Naive B cell (primary cell): ENCODE data around the gene PHF13. TPM values are rescaled to one million over a fixed set of nuclear protein-coding genes. Genes with fewer than 3 reads are reported as not detected.
A peak's percentile ranks its signal among the peaks of the same experiment; 100 is the strongest.
"Not testable (repeated sequence)": the region's sequence is repeated elsewhere in the genome, so short reads cannot be mapped to it uniquely, and the experiment has no call there.

ENCODE experiments used
- ATAC-seq, 2 donors: fragments of 150-1000 bp; cut with Tn5 transposase; 2 replicates each; pipeline ENCODE4 v1.10.0; 2021; ENCODE audit warnings: low read depth in 2 of 2, mild to moderate bottlenecking in 2 of 2, moderate library complexity in 2 of 2
- DNase-seq: peaks from one replicate; pipeline ENCODE4 v3.0.0; 2022
- H3K27ac Mint-ChIP-seq, 6 donors: one replicate each; pipeline ENCODE4 v1.8.0; 2020 to 2022; ENCODE audit warnings: mild to moderate bottlenecking in 6 of 6, mixed read lengths in 6 of 6, moderate library complexity in 5 of 6, inconsistent platforms in 2 of 6
- H3K27me3 Mint-ChIP-seq, 3 donors: one replicate each; pipeline ENCODE4 v1.8.0; 2021 to 2022; ENCODE audit warnings: mixed read lengths in 3 of 3, mild to moderate bottlenecking in 1 of 3
- H3K36me3 Mint-ChIP-seq, 2 donors: one replicate each; pipeline ENCODE4 v1.8.0; 2020 to 2022; ENCODE audit warnings: mixed read lengths in 2 of 2, inconsistent platforms in 1 of 2, mild to moderate bottlenecking in 1 of 2
- H3K4me1 Mint-ChIP-seq, 3 donors: one replicate each; pipeline ENCODE4 v1.8.0; 2020 to 2022; ENCODE audit warnings: mixed read lengths in 3 of 3, inconsistent platforms in 1 of 3, mild to moderate bottlenecking in 1 of 3, moderate library complexity in 1 of 3
- H3K4me3 Mint-ChIP-seq, 8 donors: one replicate each; pipeline ENCODE4 v1.8.0; 2020 to 2022; ENCODE audit warnings: mild to moderate bottlenecking in 8 of 8, mixed read lengths in 8 of 8, moderate library complexity in 8 of 8, inconsistent platforms in 2 of 8
- H3K9me3 Mint-ChIP-seq, 7 donors: one replicate each; pipeline ENCODE4 v1.8.0; 2020 to 2022; ENCODE audit warnings: mixed read lengths in 7 of 7, mild to moderate bottlenecking in 5 of 7, inconsistent platforms in 2 of 7, moderate library complexity in 1 of 7
- polyA plus RNA-seq, 6 donors: library from polyadenylated mRNA; unstranded; fragments of 300-500 nt; fragmentation: Illumina TruSeq; gene quantifications; one replicate each; pipeline ENCODE4 v1.2.3, GENCODE V29; 2021; ENCODE audit warnings: low read depth in 6 of 6

The PHF13 gene
- polyA plus RNA-seq, 6 donors from 2014 or later: 2.7 to 6.0 (median 4.2) TPM

DNA sequence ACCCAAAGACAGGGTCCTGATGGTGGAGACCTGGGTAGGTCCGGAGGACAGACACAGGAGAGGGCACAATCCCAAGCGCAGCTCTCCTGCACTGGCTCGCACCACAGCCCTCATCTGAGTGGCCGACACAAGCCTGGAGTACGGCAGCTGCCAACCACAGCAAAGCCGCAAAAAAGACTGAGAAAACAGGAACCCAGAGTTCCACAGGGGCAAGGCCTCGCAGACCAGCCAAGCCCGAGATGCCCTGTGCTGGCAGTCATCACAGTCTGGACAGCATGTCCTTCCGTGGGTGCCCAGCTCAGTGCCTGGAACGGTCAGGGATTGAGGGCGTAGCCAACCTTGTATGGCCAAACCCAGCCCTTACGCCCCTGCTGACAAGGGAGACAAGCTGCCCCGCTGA is 22.3 kb upstream of the PHF13 start:
- ATAC-seq: peak; percentile 47 to 57
- Mint-ChIP-seq H3K4me3 (no peak overlapping the region), H3K9me3 (no peaks in the 10 kb centered on the region), H3K36me3 (no peaks in the 10 kb centered on the region), H3K27ac (peak overlapping the region in 4 of 6 donors; percentile 12 to 92 (median 50)), H3K4me1 (peaks cover 17 to 28% (median 19%) of the 10 kb centered on the region in 3 donors), H3K27me3 (no peaks in the 10 kb centered on the region)
- DNase-seq: no peak

DNA sequence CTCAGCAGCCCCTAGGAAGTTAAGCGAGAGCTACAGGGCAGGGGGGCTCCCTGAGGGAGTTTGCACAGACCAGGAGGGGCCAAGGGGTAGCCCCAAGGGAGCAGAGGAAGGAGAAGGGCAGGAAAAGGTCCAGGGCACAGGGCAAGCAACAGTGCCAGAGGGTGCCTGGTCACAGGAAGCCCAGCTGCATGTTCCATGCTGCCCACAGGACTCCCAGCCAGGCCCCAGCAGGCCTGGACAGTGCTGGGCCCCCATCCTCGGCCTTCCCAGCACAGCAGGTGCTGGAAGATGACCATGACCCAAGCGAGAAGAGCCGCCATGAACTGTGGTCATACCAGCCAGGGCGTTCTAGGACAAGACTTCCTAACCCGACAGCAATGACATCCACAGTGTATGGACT is 21.9 kb upstream of the PHF13 start:
- H3K27ac Mint-ChIP-seq: no peak overlapping the region
- no peaks in the 10 kb centered on the region for H3K9me3 Mint-ChIP-seq
- H3K4me3 Mint-ChIP-seq: no peak overlapping the region
- no peaks in the 10 kb centered on the region for H3K27me3 Mint-ChIP-seq
- DNase-seq (no peak), ATAC-seq (no peak)
- no peaks in the 10 kb centered on the region for H3K36me3 Mint-ChIP-seq
- H3K4me1 Mint-ChIP-seq: peaks cover 20 to 29% (median 21%) of the 10 kb centered on the region in 3 donors

DNA sequence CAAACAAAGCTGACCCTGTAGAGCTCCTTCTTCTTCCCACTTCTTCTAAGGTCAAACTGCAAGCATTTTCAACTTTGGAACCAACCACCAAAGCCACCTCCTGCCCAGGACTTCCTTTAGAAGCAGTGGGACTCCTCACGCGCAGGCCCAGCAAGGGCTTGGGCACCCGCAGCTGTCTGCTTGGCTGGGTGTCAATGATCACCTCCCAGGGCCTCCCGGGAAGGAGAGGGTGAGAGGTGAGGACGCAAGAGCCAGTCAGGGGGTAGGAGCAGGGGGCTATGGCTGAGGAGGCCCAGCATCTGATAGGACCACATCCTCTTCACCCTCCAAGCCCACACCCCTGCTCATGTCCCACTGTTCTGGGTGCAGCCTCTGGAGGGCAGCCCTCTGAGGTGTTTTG is 21.1 kb upstream of the PHF13 start:
- no peaks in the 10 kb centered on the region for H3K36me3 Mint-ChIP-seq
- ATAC-seq: no peak
- no peaks in the 10 kb centered on the region for H3K9me3 Mint-ChIP-seq
- H3K27me3 Mint-ChIP-seq: no peaks in the 10 kb centered on the region
- peaks cover 20 to 29% (median 21%) of the 10 kb centered on the region in 3 donors for H3K4me1 Mint-ChIP-seq
- H3K27ac Mint-ChIP-seq: no peak overlapping the region
- no peak overlapping the region for H3K4me3 Mint-ChIP-seq
- no peak for DNase-seq

- no peak overlapping the region for H3K4me3 Mint-ChIP-seq
- no peaks in the 10 kb centered on the region for H3K36me3 Mint-ChIP-seq
- H3K4me1 Mint-ChIP-seq: peaks cover 17 to 29% (median 18%) of the 10 kb centered on the region in 3 donors
- ATAC-seq (no peak), DNase-seq (no peak)
- H3K27ac Mint-ChIP-seq: no peak overlapping the region
- H3K27me3 Mint-ChIP-seq: no peaks in the 10 kb centered on the region
- no peaks in the 10 kb centered on the region for H3K9me3 Mint-ChIP-seq
Observed at GRCh38 chr1:6592865-6593593, 20.5 kb upstream of the PHF13 start.

- DNase-seq: no peak
- Mint-ChIP-seq H3K4me3 (no peak overlapping the region), H3K9me3 (no peaks in the 10 kb centered on the region), H3K27ac (no peak overlapping the region), H3K36me3 (no peaks in the 10 kb centered on the region), H3K4me1 (peaks cover 17 to 32% (median 21%) of the 10 kb centered on the region in 3 donors), H3K27me3 (no peaks in the 10 kb centered on the region)
- ATAC-seq: no peak
Observed at GRCh38 chr1:6593810-6594209, 19.7 kb upstream of the PHF13 start.

GRCh38 chr1:6594977-6595740 is 18.4 kb upstream of the PHF13 start:
- Mint-ChIP-seq H3K9me3 (no peaks in the 10 kb centered on the region), H3K36me3 (no peaks in the 10 kb centered on the region), H3K27ac (peak overlapping the region in 1 of 6 donors; percentile 38), H3K4me1 (peaks cover 26 to 46% (median 34%) of the 10 kb centered on the region in 3 donors), H3K4me3 (peak overlapping the region in 1 of 8 donors; percentile 35), H3K27me3 (no peaks in the 10 kb centered on the region)
- ATAC-seq (no peak), DNase-seq (no peak)

GRCh38 chr1:6596351-6596750 is 17.2 kb upstream of the PHF13 start:
- no peak for DNase-seq
- no peak overlapping the region for H3K4me3 Mint-ChIP-seq
- H3K36me3 Mint-ChIP-seq: no peaks in the 10 kb centered on the region
- peak overlapping the region in 1 of 6 donors; percentile 69 for H3K27ac Mint-ChIP-seq
- peaks cover 29 to 48% (median 39%) of the 10 kb centered on the region in 3 donors for H3K4me1 Mint-ChIP-seq
- H3K27me3 Mint-ChIP-seq: no peaks in the 10 kb centered on the region
- H3K9me3 Mint-ChIP-seq: no peaks in the 10 kb centered on the region
- ATAC-seq: no peak

DNA sequence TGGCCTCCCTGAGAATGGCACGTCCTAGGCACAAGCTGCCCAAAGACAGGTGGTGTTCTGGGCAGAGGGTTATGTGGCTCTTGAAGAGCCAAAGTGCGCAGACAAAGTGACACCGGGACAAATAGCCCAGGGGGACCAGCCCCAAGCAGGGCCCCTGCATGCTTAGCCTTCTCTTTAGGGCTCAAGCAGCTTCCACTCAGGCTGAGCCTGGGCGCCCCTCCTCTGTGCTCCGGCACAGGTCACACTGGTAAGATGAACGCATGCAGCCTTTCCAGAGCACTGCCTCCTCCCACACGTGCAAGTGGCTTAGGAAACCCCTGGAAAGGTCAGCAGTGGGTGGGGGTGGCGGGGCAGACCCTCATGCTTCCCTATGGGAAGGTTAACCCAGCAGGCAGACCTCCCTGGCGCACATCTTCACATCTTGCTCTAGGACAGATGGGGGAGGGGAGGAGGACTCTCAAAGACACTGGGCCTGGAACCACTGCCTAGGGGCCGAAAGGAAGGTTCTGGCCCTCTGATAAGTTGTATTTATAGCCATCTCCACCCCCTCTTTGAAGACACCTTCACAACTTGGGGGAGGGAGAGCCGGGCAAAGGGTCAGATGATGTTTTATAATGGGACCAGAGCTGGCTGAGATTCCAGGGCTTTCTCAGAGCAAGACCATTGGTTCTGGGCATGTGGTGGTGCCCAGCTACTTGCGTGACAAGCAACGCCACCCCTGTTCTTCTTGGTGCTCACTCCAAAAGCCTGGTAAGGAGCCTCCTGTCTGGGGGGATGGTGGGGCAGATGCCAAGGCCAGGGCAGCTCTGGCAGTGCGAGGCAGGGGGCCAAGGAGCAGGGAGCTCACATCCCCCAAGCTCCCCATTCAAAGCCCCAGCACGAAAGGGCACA is 16.4 kb upstream of the PHF13 start:
- H3K4me3 Mint-ChIP-seq: peak overlapping the region in 1 of 8 donors; percentile 41
- H3K27me3 Mint-ChIP-seq: no peaks in the 10 kb centered on the region
- H3K9me3 Mint-ChIP-seq: no peaks in the 10 kb centered on the region
- H3K36me3 Mint-ChIP-seq: no peaks in the 10 kb centered on the region
- no peak overlapping the region for H3K27ac Mint-ChIP-seq
- ATAC-seq (no peak), DNase-seq (no peak)
- peaks cover 26 to 44% (median 37%) of the 10 kb centered on the region in 3 donors for H3K4me1 Mint-ChIP-seq

- ATAC-seq (no peak), DNase-seq (no peak)
- no peaks in the 10 kb centered on the region for H3K27me3 Mint-ChIP-seq
- no peaks in the 10 kb centered on the region for H3K36me3 Mint-ChIP-seq
- no peak overlapping the region for H3K27ac Mint-ChIP-seq
- peak overlapping the region in 1 of 8 donors; percentile 15 for H3K4me3 Mint-ChIP-seq
- H3K9me3 Mint-ChIP-seq: no peaks in the 10 kb centered on the region
- peaks cover 26 to 44% (median 37%) of the 10 kb centered on the region in 3 donors for H3K4me1 Mint-ChIP-seq
Observed at GRCh38 chr1:6597777-6598131, 15.8 kb upstream of the PHF13 start.

DNA sequence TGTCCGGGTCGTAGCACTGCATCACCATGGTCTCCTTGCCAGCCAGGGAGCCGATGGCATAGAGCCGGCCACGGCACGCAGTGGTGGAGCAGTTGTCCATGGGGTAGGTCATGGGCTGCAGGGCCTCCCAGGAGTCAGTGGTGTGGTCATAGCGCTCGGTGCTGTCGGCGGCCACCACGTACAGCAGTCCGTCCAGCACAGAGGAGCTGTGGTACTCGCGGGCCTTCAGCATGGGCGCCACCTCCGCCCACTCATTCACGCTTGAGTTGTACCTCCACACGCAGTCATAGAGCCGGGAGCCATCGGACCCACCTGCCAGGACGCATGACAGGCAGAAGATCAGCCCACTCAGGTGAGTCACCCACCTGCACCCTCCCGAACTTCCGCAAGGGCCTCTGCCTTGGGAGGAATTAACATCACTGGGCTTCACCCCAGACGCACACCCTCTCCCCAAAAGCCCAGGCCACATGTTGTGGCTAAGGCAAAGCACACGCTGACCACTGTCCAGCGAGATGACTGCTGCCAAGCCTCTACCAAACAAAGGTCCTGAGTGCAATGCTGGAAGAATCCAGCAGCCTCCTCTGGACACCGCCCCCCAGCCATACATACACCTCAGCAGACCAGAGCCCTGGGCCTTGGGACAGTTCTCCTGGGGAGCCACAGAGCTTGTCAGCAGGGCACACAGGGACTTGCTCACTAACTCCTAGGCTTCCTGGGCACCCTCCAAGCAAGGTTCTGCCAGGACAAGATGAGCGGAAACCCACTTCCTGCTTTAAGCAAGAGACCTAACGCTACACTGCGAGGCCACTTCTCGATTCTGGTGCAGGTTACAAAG is 14.2 kb upstream of the PHF13 start:
- peak overlapping the region; percentile 47 to 99 (median 91) for H3K4me3 Mint-ChIP-seq
- H3K9me3 Mint-ChIP-seq: no peaks in the 10 kb centered on the region
- H3K36me3 Mint-ChIP-seq: no peaks in the 10 kb centered on the region
- DNase-seq: peak; percentile 41
- ATAC-seq: peak; percentile 9 to 10
- H3K27me3 Mint-ChIP-seq: no peaks in the 10 kb centered on the region
- H3K4me1 Mint-ChIP-seq: peaks cover 26 to 47% (median 44%) of the 10 kb centered on the region in 3 donors
- peak overlapping the region in 3 of 6 donors; percentile 27 to 77 (median 51) for H3K27ac Mint-ChIP-seq

DNA sequence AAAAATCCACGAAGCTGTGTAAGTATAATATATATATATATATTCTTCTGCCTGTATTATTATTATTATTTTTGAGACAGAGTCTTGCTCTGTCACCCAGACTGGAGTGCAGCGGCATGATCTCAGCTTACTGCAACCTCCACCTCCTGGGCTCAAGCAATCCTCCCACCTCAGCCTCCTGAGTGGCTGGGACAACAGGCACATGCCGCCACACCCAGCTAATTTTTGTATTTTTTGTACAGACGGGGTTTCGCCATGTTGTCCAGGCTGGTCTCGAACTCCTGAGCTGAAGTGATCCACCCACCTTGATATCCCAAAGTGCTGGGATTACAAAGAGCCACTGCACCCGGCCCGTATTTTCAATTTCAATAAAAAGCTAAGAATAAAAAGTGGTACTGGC is 13.5 kb upstream of the PHF13 start:
- H3K36me3 Mint-ChIP-seq, H3K27me3 Mint-ChIP-seq, ATAC-seq, DNase-seq, H3K9me3 Mint-ChIP-seq: not testable (repeated sequence)
- H3K4me1 Mint-ChIP-seq: peaks cover 26 to 47% (median 44%) of the 10 kb centered on the region in 3 donors
- H3K27ac Mint-ChIP-seq: peak overlapping the region in 2 of 6 donors; percentile 72 to 84
- peak overlapping the region; percentile 87 to 99 (median 94) for H3K4me3 Mint-ChIP-seq

- H3K9me3 Mint-ChIP-seq: no peaks in the 10 kb centered on the region
- H3K4me1 Mint-ChIP-seq: peaks cover 26 to 47% (median 39%) of the 10 kb centered on the region in 3 donors
- H3K36me3 Mint-ChIP-seq: no peaks in the 10 kb centered on the region
- peak overlapping the region; percentile 87 to 99 (median 94) for H3K4me3 Mint-ChIP-seq
- H3K27me3 Mint-ChIP-seq: no peaks in the 10 kb centered on the region
- H3K27ac Mint-ChIP-seq: peak overlapping the region in 2 of 6 donors; percentile 84 to 88
- DNase-seq (no peak), ATAC-seq (no peak)
Observed at GRCh38 chr1:6600410-6601048, 13.0 kb upstream of the PHF13 start.
